ENCODE results near the gene CAMSAP1.

CAMSAP1 gene

GRCh38 chr9:135891027-135891631, 16.2 kb downstream of the CAMSAP1 start:
- no peak for TF ChIP-seq CTCF (IDR thresholded peaks at IDR 0.05; ENCODE audit: poor library complexity, severe bottlenecking)
- no peaks in the 10 kb centered on the region for H3K36me3 ChIP-seq (ENCODE audit: low read depth)
- H3K9me3 ChIP-seq (ENCODE audit: severe bottlenecking), result no peaks in the 10 kb centered on the region
- peak overlapping the region; percentile 54 for H3K27ac ChIP-seq (ENCODE audit: poor library complexity, severe bottlenecking)
- no peak for DNase-seq (ENCODE audit: low spot score)
- peaks cover 46% of the 10 kb centered on the region for H3K4me1 ChIP-seq (ENCODE audit: insufficient read depth, poor library complexity, severe bottlenecking)
- no peak overlapping the region for H3K4me3 ChIP-seq (ENCODE audit: severe bottlenecking)
- H3K27me3 ChIP-seq (ENCODE audit: insufficient read depth, poor library complexity, severe bottlenecking), result no peaks in the 10 kb centered on the region
- peak; percentile 23 for ATAC-seq (ENCODE audit: low read depth)

DNA sequence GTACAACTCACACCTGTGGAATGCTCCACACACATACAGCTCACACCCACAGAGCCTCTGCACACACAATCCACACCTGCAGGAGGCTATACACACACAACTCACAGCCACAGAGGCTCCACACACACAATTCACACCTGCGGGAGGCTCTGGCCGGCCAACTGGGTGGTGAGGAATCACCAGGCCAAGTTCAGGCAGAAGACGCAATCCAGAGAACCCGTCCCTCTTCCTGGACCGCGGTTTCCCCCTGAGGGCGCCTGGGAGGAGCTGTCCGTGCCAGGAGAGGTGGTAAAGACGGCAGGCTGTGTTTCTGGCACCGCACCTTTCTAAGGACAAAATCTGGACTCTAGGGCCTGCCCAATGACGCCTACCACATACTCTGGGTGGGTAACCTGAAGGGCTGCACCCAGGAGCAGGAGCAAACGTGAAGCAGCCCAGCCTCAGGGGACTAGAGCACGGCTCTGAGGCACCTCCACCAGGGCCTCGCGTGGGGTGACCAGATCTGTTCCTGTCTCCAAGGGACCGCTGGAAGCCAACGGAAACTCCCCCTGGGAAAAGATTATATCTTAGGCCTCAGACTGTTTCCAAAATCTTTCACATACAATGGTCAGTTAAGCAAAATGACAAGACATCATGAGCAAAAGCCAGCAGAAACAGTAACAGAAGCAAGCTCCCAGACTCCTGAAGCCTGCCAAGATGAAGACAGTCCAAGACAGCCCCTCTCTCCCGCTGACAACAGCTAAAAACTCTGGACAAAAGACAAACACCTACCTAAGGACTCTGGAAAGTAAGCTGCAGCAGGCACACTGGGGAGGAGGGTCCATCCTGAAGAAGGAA, 16.9 kb downstream of the CAMSAP1 start:
- TF ChIP-seq CTCF (IDR thresholded peaks at IDR 0.05; ENCODE audit: poor library complexity, severe bottlenecking), result no peak
- H3K4me3 ChIP-seq (ENCODE audit: severe bottlenecking), result no peak overlapping the region
- no peaks in the 10 kb centered on the region for H3K27me3 ChIP-seq (ENCODE audit: insufficient read depth, poor library complexity, severe bottlenecking)
- peaks cover 53% of the 10 kb centered on the region for H3K4me1 ChIP-seq (ENCODE audit: insufficient read depth, poor library complexity, severe bottlenecking)
- peak overlapping the region; percentile 54 for H3K27ac ChIP-seq (ENCODE audit: poor library complexity, severe bottlenecking)
- ATAC-seq (ENCODE audit: low read depth), result peak; percentile 68
- DNase-seq (ENCODE audit: low spot score), result no peak
- H3K36me3 ChIP-seq (ENCODE audit: low read depth), result no peaks in the 10 kb centered on the region
- H3K9me3 ChIP-seq (ENCODE audit: severe bottlenecking), result no peaks in the 10 kb centered on the region

DNA sequence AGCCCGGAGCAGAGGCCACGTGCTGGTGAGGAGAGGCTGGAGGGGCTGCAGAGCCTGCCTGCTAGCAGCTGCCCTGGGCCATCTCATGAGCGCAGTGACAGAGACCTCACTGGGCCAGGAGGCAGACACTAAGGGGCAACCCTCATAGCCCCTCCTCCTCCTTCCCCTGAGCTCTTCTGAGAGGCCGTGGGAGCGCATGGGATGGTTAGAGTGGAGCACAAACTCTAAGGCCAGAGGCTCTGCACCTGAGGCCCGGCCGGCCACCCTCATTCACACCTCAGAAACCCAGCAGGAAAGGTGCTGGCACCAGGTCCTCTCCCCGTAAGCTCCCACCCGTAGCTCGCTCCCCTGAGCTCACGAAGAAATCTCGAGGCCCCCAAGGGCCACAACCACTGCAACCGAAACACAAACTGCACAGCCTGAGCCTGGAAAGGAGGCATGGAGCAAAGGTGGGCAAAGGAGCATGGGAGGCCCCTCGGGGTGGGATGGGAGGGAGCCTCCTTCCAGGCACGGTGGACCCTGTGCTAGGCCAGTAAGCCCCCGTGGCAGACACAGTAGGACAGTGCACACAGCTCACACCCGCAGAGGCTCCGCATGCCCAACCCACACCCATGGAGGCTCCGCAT, 17.7 kb downstream of the CAMSAP1 start:
- Histone ChIP-seq H3K4me3 (ENCODE audit: severe bottlenecking) (no peak overlapping the region), H3K27me3 (ENCODE audit: insufficient read depth, poor library complexity, severe bottlenecking) (no peaks in the 10 kb centered on the region), H3K4me1 (ENCODE audit: insufficient read depth, poor library complexity, severe bottlenecking) (peaks cover 57% of the 10 kb centered on the region), H3K27ac (ENCODE audit: poor library complexity, severe bottlenecking) (peak overlapping the region; percentile 54), H3K36me3 (ENCODE audit: low read depth) (no peaks in the 10 kb centered on the region), H3K9me3 (ENCODE audit: severe bottlenecking) (no peaks in the 10 kb centered on the region)
- TF ChIP-seq CTCF (IDR thresholded peaks at IDR 0.05; ENCODE audit: poor library complexity, severe bottlenecking), result no peak
- ATAC-seq (ENCODE audit: low read depth) (peak; percentile 55), DNase-seq (ENCODE audit: low spot score) (no peak)

DNA sequence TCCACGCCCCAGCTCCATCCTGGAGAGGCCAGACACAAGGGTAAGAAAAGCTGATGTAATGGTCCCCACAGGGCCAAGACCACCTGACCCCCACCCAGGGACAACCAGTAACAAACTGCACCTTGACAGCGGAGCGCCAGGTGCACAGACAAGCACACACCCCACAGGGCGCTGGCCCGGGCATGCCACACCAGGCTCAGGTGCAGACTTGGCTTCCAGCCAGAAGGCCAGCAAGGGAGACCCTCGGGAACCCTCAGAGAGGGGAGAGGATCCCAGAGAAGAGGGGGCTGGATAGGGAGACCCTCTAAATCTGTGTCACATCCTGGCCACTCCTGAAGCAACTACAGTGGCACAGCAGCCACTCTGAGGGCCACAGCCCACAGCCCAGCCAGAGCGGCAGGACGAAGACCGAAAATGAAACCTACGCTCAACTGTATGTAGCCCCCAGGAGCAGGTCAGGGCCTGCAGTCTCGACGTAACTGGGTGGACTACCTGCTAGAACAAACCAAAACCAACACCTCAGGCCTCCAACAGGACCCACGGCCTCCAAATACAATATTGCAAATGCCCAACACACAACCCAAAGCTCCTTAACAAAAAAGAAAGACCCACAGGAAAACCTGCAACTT, 18.5 kb downstream of the CAMSAP1 start:
- DNase-seq (ENCODE audit: low spot score) (no peak), ATAC-seq (ENCODE audit: low read depth) (no peak)
- TF ChIP-seq CTCF (IDR thresholded peaks at IDR 0.05; ENCODE audit: poor library complexity, severe bottlenecking), result no peak
- Histone ChIP-seq H3K4me3 (ENCODE audit: severe bottlenecking) (peak overlapping the region; percentile 5), H3K9me3 (ENCODE audit: severe bottlenecking) (no peaks in the 10 kb centered on the region), H3K27ac (ENCODE audit: poor library complexity, severe bottlenecking) (peak overlapping the region; percentile 54), H3K27me3 (ENCODE audit: insufficient read depth, poor library complexity, severe bottlenecking) (no peaks in the 10 kb centered on the region), H3K4me1 (ENCODE audit: insufficient read depth, poor library complexity, severe bottlenecking) (peaks cover 57% of the 10 kb centered on the region), H3K36me3 (ENCODE audit: low read depth) (no peaks in the 10 kb centered on the region)

Measured in RWPE2 (cell line).